IPS-15b (cell line): ENCODE measurements around the gene ZCCHC18.
A peak's percentile ranks its signal among the peaks of the same experiment; 100 is the strongest.
"Not testable (repeated sequence)": the region's sequence is repeated elsewhere in the genome, so short reads cannot be mapped to it uniquely, and the experiment has no call there.

ENCODE experiments used
- H3K27me3 ChIP-seq: one replicate; pipeline ENCODE4 v1.6.1; 2013; ENCODE audit warnings: low read length; ENCODE audit not compliant: control insufficient read depth, insufficient read depth
- H3K36me3 ChIP-seq: one replicate; pipeline ENCODE4 v1.6.1; 2013; ENCODE audit warnings: low read length; ENCODE audit not compliant: control insufficient read depth, insufficient read depth
- H3K4me1 ChIP-seq: one replicate; pipeline ENCODE4 v1.6.1; 2013; ENCODE audit warnings: mild to moderate bottlenecking, low read length; ENCODE audit not compliant: control insufficient read depth, insufficient read depth
- H3K4me3 ChIP-seq: one replicate; pipeline ENCODE4 v1.5.1; 2013; ENCODE audit warnings: low read depth, low read length
- H3K9ac ChIP-seq: one replicate; pipeline ENCODE4 v1.6.1; 2013; ENCODE audit warnings: low read depth, mild to moderate bottlenecking, low read length
- H3K9me3 ChIP-seq: one replicate; pipeline ENCODE4 v1.6.1; 2013; ENCODE audit warnings: mild to moderate bottlenecking, low read length; ENCODE audit not compliant: control insufficient read depth, insufficient read depth

ZCCHC18 gene

GRCh38 chrX:104112326-104112951 lies at the start of gene ZCCHC18:
Gene ZCCHC18, plus strand, starts transcription at chrX:104112523. Its CDS starts 1,589 bp downstream, at chrX:104114112.
- no peaks in the 10 kb centered on the region for H3K36me3 ChIP-seq
- peak within 1 kb of the TSS; percentile 82 for H3K4me3 ChIP-seq
- H3K4me1 ChIP-seq = peaks cover 5% of the 10 kb centered on the region
- no peaks in the 10 kb centered on the region for H3K9me3 ChIP-seq
- peaks cover 30% of the 10 kb centered on the region for H3K27me3 ChIP-seq
- peak within 1 kb of the TSS; percentile 65 for H3K9ac ChIP-seq

DNA sequence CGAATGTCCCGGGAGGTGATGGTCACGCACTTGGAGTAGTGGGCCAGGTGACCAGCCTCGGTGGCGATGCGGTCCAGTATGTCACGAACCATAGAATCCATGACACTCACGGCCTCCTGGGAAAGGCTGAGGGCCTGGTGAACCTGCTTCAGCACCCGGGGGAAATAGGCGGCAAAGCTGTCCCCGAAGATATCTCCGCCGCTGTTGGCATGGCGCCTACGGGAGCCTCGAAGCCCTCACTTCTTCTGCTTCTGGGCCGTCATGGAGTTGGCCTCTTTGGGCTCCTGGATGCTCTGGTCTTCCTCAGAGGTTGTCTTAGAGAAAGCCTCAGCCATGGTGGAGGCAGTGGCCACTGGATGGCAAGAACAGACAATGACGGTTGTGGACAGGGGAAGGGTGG lies 49.7 kb upstream of the ZCCHC18 start:
- H3K9me3 ChIP-seq, H3K4me1 ChIP-seq, H3K36me3 ChIP-seq, H3K9ac ChIP-seq, H3K4me3 ChIP-seq, H3K27me3 ChIP-seq: not testable (repeated sequence)

DNA sequence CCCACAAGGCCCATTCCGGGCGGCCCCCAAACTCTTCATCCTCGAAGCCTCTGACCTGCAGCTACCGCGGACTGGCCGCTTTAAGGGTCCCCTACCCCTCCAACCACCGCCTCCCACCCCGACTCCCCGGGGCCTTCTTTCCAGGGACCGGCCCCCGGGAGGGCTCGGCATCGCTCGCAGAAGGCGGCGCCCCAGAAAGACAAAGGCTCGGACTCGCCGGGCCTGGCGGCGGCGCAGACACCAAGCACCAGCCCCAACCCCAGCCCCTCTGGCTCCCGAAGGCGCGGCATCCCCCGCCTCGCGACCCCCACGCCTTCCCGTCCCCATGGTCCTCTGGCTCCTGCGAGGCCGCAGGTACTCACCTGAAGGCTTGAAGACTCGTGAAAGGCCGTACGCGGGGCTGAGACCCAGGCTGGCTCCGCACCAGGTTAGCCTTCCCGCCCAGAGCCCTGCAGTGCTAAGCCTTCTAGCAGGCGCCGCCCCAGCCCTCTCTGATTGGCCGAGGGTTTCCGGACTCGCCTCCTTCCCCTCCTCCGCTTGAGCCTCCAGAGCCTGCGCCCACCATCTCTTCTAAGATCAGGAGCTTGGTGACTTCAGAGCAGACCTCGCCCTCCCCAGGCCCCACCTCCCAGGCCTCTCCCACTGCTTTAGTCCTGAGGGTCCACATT lies 36.4 kb upstream of the ZCCHC18 start, which contains the start of gene TMSB15C:
Gene TMSB15C, minus strand, starts transcription at position 459 of the 668 bp plus-strand sequence.
- H3K36me3 ChIP-seq, H3K9ac ChIP-seq, H3K27me3 ChIP-seq, H3K4me3 ChIP-seq, H3K9me3 ChIP-seq, H3K4me1 ChIP-seq: not testable (repeated sequence)

DNA sequence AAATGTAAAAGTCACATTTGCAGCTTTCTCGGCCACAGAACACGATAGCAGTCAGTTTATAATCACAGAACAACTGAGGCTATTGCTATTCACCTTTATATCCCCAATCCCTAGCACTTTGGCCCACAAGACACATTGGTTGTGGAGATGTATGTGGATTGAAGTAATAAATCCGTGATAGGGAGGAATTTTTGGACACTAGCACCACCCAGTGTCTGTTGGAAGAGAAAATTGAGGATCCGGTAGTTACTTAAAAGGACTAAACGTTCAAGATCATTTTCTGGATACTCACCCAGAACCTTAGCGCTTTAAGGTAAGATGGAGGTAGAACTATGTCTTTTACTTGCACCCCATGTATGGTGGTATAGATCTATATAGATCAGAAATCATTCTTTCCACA lies 34.5 kb upstream of the ZCCHC18 start:
- H3K9ac ChIP-seq, H3K4me1 ChIP-seq, H3K27me3 ChIP-seq, H3K9me3 ChIP-seq, H3K4me3 ChIP-seq, H3K36me3 ChIP-seq: not testable (repeated sequence)

DNA sequence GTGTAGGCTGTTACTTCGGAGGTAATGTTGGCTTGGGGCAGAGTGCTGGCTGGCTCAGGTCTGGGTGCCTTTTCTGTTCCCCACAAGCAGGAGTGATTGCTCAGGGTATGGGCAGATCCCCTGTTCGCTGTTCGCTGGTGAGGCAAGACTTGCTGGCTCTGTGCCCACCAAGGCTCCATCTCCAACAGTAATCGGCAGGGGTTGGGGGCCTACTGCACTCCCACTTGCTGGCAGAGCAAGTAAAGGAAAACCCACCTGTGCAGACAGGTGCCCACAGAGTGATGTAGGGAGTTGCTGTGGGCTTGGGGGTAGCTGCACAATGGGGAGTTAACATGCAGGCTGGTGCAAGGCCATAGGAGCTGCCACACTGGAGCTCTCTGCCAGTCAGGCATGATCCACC lies 28.3 kb upstream of the ZCCHC18 start:
- H3K4me1 ChIP-seq = no peaks in the 10 kb centered on the region
- no peaks in the 10 kb centered on the region for H3K9me3 ChIP-seq
- H3K27me3 ChIP-seq = peaks cover 4% of the 10 kb centered on the region
- H3K36me3 ChIP-seq = no peaks in the 10 kb centered on the region
- H3K4me3 ChIP-seq = no peak overlapping the region
- no peak overlapping the region for H3K9ac ChIP-seq

DNA sequence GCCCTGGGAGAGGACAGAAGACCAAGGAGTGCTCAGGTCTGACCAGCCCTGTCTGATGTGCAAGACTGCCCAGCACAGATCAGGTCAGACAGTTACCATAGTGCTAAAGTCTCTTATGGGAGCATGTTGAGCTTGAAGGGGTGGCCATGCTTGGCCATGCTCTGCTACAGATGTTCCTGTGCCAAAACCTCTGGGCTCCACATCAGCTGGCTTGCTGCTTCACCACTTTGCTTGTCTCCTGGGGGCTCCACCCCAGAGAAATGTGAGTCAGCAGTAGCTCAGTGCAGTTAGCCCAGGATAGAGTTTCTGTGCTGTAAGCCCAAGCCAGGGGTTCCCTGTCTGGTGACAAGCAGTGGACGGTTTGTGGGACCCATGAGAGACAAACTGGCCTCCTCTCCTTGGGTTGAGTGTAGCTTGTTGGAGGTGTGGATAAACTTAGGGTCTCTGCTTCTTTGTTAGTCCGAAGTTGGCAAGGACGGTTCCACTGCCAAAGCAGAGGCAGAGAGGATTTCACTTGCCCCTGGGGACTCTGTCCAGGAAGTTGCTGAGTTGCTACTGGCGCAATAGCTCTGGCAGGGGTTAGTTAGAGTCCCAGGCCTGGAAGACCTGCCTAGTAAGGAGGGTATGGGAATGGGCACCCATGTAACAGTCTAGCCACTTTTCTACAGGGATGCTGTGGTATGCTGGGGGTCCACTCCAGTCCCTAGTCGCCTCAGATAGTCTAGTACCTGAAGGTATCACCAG lies 27.6 kb upstream of the ZCCHC18 start:
- H3K9me3 ChIP-seq = no peaks in the 10 kb centered on the region
- no peaks in the 10 kb centered on the region for H3K4me1 ChIP-seq
- peaks cover 4% of the 10 kb centered on the region for H3K27me3 ChIP-seq
- no peak overlapping the region for H3K9ac ChIP-seq
- H3K4me3 ChIP-seq = no peak overlapping the region
- no peaks in the 10 kb centered on the region for H3K36me3 ChIP-seq

GRCh38 chrX:104085477-104085876 lies 26.8 kb upstream of the ZCCHC18 start:
- Histone ChIP-seq H3K4me3 (no peak overlapping the region), H3K4me1 (no peaks in the 10 kb centered on the region), H3K9ac (no peak overlapping the region), H3K9me3 (no peaks in the 10 kb centered on the region), H3K36me3 (no peaks in the 10 kb centered on the region), H3K27me3 (peaks cover 4% of the 10 kb centered on the region)

- H3K4me3 ChIP-seq = no peak overlapping the region
- H3K4me1 ChIP-seq = no peaks in the 10 kb centered on the region
- no peaks in the 10 kb centered on the region for H3K36me3 ChIP-seq
- no peak overlapping the region for H3K9ac ChIP-seq
- no peaks in the 10 kb centered on the region for H3K9me3 ChIP-seq
- H3K27me3 ChIP-seq = peaks cover 4% of the 10 kb centered on the region
These were observed 26.4 kb upstream of the ZCCHC18 start for GRCh38 chrX:104085919-104086318.

GRCh38 chrX:104098151-104098808 lies 14.0 kb upstream of the ZCCHC18 start:
- H3K9ac ChIP-seq = no peak overlapping the region
- H3K4me1 ChIP-seq = no peaks in the 10 kb centered on the region
- no peak overlapping the region for H3K4me3 ChIP-seq
- H3K36me3 ChIP-seq = no peaks in the 10 kb centered on the region
- no peaks in the 10 kb centered on the region for H3K9me3 ChIP-seq
- H3K27me3 ChIP-seq = no peaks in the 10 kb centered on the region

GRCh38 chrX:104098919-104099318 lies 13.4 kb upstream of the ZCCHC18 start:
- Histone ChIP-seq H3K27me3 (no peaks in the 10 kb centered on the region), H3K9ac (no peak overlapping the region), H3K4me1 (no peaks in the 10 kb centered on the region), H3K36me3 (no peaks in the 10 kb centered on the region), H3K9me3 (no peaks in the 10 kb centered on the region), H3K4me3 (no peak overlapping the region)

DNA sequence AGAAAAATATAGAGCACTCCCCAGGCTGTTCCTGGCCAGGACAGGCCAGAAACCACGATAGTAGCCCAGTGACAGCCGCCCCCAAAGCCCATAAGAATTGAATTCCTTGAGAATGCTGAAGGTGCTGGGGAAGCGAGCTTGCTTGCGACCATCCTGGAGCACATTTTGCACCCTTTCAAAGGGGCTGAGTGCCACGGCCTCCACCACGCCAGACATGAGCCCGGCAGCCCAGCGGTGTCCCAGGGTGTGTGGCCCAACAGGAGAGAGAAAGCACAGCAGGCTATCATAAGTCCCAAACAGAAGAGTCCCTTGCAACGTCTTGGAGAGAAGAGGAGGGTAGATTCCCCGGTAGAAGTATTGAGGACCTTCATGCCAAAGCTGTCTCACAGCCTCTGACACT lies 7.6 kb upstream of the ZCCHC18 start:
- no peaks in the 10 kb centered on the region for H3K9me3 ChIP-seq
- no peak overlapping the region for H3K4me3 ChIP-seq
- H3K9ac ChIP-seq = no peak overlapping the region
- no peaks in the 10 kb centered on the region for H3K4me1 ChIP-seq
- H3K27me3 ChIP-seq = no peaks in the 10 kb centered on the region
- no peaks in the 10 kb centered on the region for H3K36me3 ChIP-seq
